Measurements from ENCODE around the gene TREH.

The TREH gene

GRCh38 chr11:118644496-118644895 is 35.0 kb downstream of the TREH start:
- no peak for DNase-seq

- DNase-seq = no peak
Measured at GRCh38 chr11:118643995-118644345, 35.5 kb downstream of the TREH start.

GRCh38 chr11:118643142-118643994 is 36.1 kb downstream of the TREH start:
- no peak for DNase-seq

- no peak for DNase-seq
Measured at GRCh38 chr11:118641397-118642019, 37.9 kb downstream of the TREH start.

GRCh38 chr11:118640332-118641154 is 38.9 kb downstream of the TREH start:
- no peak for DNase-seq

GRCh38 chr11:118639899-118640298 is 39.6 kb downstream of the TREH start:
- no peak for DNase-seq

GRCh38 chr11:118638726-118639125 is 40.7 kb downstream of the TREH start:
- no peak for DNase-seq

- DNase-seq = no peak
Measured at GRCh38 chr11:118636569-118637290, 42.7 kb downstream of the TREH start.

GRCh38 chr11:118635642-118636041 is 43.8 kb downstream of the TREH start:
- DNase-seq = no peak

GRCh38 chr11:118635237-118635591 is 44.2 kb downstream of the TREH start:
- DNase-seq = no peak

- no peak for DNase-seq
Measured at GRCh38 chr11:118634431-118635236, 44.8 kb downstream of the TREH start.

GRCh38 chr11:118633979-118634378 is 45.5 kb downstream of the TREH start:
- DNase-seq = no peak

GRCh38 chr11:118633319-118633690 is 46.1 kb downstream of the TREH start:
- DNase-seq = no peak

- DNase-seq = no peak
Measured at GRCh38 chr11:118632577-118633318, 46.7 kb downstream of the TREH start.

- DNase-seq = no peak
Measured at GRCh38 chr11:118631142-118631909, 48.1 kb downstream of the TREH start.

- DNase-seq = no peak
Measured at GRCh38 chr11:118629761-118630661, 49.4 kb downstream of the TREH start.

GRCh38 chr11:118628861-118629549 is 50.4 kb downstream of the TREH start:
- no peak for DNase-seq

- DNase-seq = no peak
Measured at GRCh38 chr11:118628432-118628831, 51.0 kb downstream of the TREH start.

GRCh38 chr11:118628031-118628430 is 51.4 kb downstream of the TREH start:
- no peak for DNase-seq
